CD4-positive, alpha-beta T cell treated with Interleukin-10 for 1 hour (primary cell): ENCODE data around the gene ENOX2.
"Not testable (repeated sequence)": the region's sequence is repeated elsewhere in the genome, so short reads cannot be mapped to it uniquely, and the experiment has no call there.

Experiments used
- DNase-seq: peaks from one replicate; pipeline ENCODE4 v3.0.0-alpha.2; 2020

Gene ENOX2

GRCh38 chrX:130746077-130746476 lies 156.9 kb downstream of the ENOX2 start:
- no peak for DNase-seq

GRCh38 chrX:130741584-130741983 lies 161.4 kb downstream of the ENOX2 start:
- DNase-seq: no peak

- DNase-seq: no peak
Observed at GRCh38 chrX:130741151-130741550, 161.9 kb downstream of the ENOX2 start.

GRCh38 chrX:130738638-130739195 lies 164.3 kb downstream of the ENOX2 start:
- no peak for DNase-seq

GRCh38 chrX:130734713-130735112 lies 168.3 kb downstream of the ENOX2 start:
- DNase-seq: no peak

GRCh38 chrX:130728208-130728607 lies 174.8 kb downstream of the ENOX2 start:
- DNase-seq: no peak

GRCh38 chrX:130726661-130727060 lies 176.3 kb downstream of the ENOX2 start:
- DNase-seq: no peak

- DNase-seq: no peak
Observed at GRCh38 chrX:130725519-130725918, 177.5 kb downstream of the ENOX2 start.

GRCh38 chrX:130719413-130719812 lies 183.6 kb downstream of the ENOX2 start:
- DNase-seq: no peak

GRCh38 chrX:130718137-130718536 lies 184.9 kb downstream of the ENOX2 start:
- no peak for DNase-seq

GRCh38 chrX:130716781-130717413 lies 186.1 kb downstream of the ENOX2 start:
- no peak for DNase-seq

- DNase-seq: no peak
Observed at GRCh38 chrX:130716346-130716745, 186.7 kb downstream of the ENOX2 start.

- no peak for DNase-seq
Observed at GRCh38 chrX:130715299-130715698, 187.7 kb downstream of the ENOX2 start.

- no peak for DNase-seq
Observed at GRCh38 chrX:130714665-130715064, 188.3 kb downstream of the ENOX2 start.

GRCh38 chrX:130714135-130714534 lies 188.9 kb downstream of the ENOX2 start:
- no peak for DNase-seq

GRCh38 chrX:130709178-130709577 lies 193.8 kb downstream of the ENOX2 start:
- DNase-seq: not testable (repeated sequence)

GRCh38 chrX:130705591-130705990 lies 197.4 kb downstream of the ENOX2 start:
- DNase-seq: no peak

- DNase-seq: no peak
Observed at GRCh38 chrX:130704053-130705038, 198.7 kb downstream of the ENOX2 start.

- DNase-seq: no peak
Observed at GRCh38 chrX:130702867-130703707, 199.9 kb downstream of the ENOX2 start.

- DNase-seq: no peak
Observed at GRCh38 chrX:130700629-130701028, 202.4 kb downstream of the ENOX2 start.

GRCh38 chrX:130699618-130700017 lies 203.4 kb downstream of the ENOX2 start:
- DNase-seq: no peak

GRCh38 chrX:130696542-130696941 lies 206.5 kb downstream of the ENOX2 start:
- no peak for DNase-seq

- DNase-seq: no peak
Observed at GRCh38 chrX:130695931-130696330, 207.1 kb downstream of the ENOX2 start.
